B cell (primary cell): ENCODE data around the gene CLEC4A. TPM values are rescaled to one million over a fixed set of nuclear protein-coding genes. Genes with fewer than 3 reads are reported as not detected.

ENCODE experiments used
- ATAC-seq: fragments of 200-7000 bp; cut with Tn5 transposase; one replicate; pipeline ENCODE4 v1.10.0; 2021; ENCODE audit warnings: low read depth, mild to moderate bottlenecking, moderate number of reproducible peaks, moderate library complexity
- CTCF ChIA-PET: fragments of 350-600 bp; sonication (Branson Sonifier 250); formaldehyde crosslinking; loops from one replicate; lab custom pipeline; 2021; ENCODE audit warnings: antibody characterized with exemption, inconsistent platforms; lab: Charles Lee
- POLR2A ChIA-PET: fragments of 350-600 bp; sonication (Branson Sonifier 250); formaldehyde crosslinking; loops from one replicate; lab custom pipeline; 2021; ENCODE audit warnings: antibody characterized with exemption; lab: Charles Lee
- DNase-seq: peaks from one replicate; pipeline ENCODE4 v3.0.0; 2013
- H2AFZ ChIP-seq: 2 replicates; pipeline ENCODE4 v1.6.1; 2012; ENCODE audit warnings: mild to moderate bottlenecking, low read depth, low read length; ENCODE audit not compliant: insufficient read depth, poor library complexity, severe bottlenecking
- H3K27ac ChIP-seq, 2 donors: 1 replicate in 1 of 2; 2 replicates in 1 of 2; pipeline ENCODE4 v1.5.1; 2012 to 2013; ENCODE audit warnings: low read length in 2 of 2, mild to moderate bottlenecking in 2 of 2, moderate library complexity in 1 of 2
- H3K27me3 ChIP-seq, 4 experiments: fragments of 200-600 bp in 1 of 4; sonication (generic) in 1 of 4; replicated peaks in 1 of 4; 1 replicate in 2 of 4; 2 replicates in 2 of 4; pipeline versions ENCODE4 v1.6.1 to v1.7.0; 2013 to 2016; ENCODE audit warnings: low read length in 3 of 4, mild to moderate bottlenecking in 2 of 4, mixed read lengths in 1 of 4, moderate library complexity in 1 of 4; ENCODE audit not compliant: insufficient read depth in 4 of 4, control insufficient read depth in 3 of 4; ENCODE audit errors: control extremely low read depth in 1 of 4
- H3K36me3 ChIP-seq, 2 experiments: replicated peaks in 1 of 2; 1 replicate in 1 of 2; 2 replicates in 1 of 2; pipeline versions ENCODE4 v1.6.1 to v1.7.1; 2013; ENCODE audit warnings: low read length in 1 of 2; ENCODE audit not compliant: insufficient read depth in 2 of 2, control insufficient read depth in 1 of 2; ENCODE audit errors: control extremely low read depth in 1 of 2, extremely low read depth in 1 of 2
- H3K4me1 ChIP-seq, 2 donors: fragments of 200-600 bp in 1 of 2; sonication (generic) in 1 of 2; 1 replicate in 1 of 2; 2 replicates in 1 of 2; pipeline versions ENCODE4 v1.5.1 to v1.6.1; 2013 to 2017; ENCODE audit warnings: low read length in 2 of 2; ENCODE audit not compliant: control insufficient read depth in 2 of 2, insufficient read depth in 2 of 2
- H3K4me2 ChIP-seq: replicated peaks from 2 replicates; pipeline ENCODE3; 2012; ENCODE audit warnings: mild to moderate bottlenecking, low read depth, low read length; ENCODE audit not compliant: poor library complexity, severe bottlenecking
- H3K4me3 ChIP-seq, 5 experiments: fragments of 200-600 bp in 1 of 5; sonication (generic) in 1 of 5; 1 replicate in 3 of 5; 2 replicates in 2 of 5; pipeline versions ENCODE4 v1.5.1 to v1.7.0; 2011 to 2016; ENCODE audit warnings: low read length in 4 of 5, mild to moderate bottlenecking in 4 of 5, low read depth in 2 of 5, control low read depth in 1 of 5, moderate library complexity in 1 of 5; ENCODE audit not compliant: insufficient read depth in 1 of 5; ENCODE audit errors: control extremely low read depth in 1 of 5, extremely low read depth in 1 of 5
- H3K79me2 ChIP-seq: fragments of 200-600 bp; sonication (generic); one replicate; pipeline ENCODE4 v1.6.0; 2016; ENCODE audit warnings: low read length; ENCODE audit not compliant: control insufficient read depth, insufficient read depth
- H3K9ac ChIP-seq: fragments of 200-600 bp; sonication (generic); 2 replicates; pipeline ENCODE4 v1.6.1; 2017; ENCODE audit warnings: mild to moderate bottlenecking, low read length, moderate library complexity
- H3K9me3 ChIP-seq, 3 donors: one replicate each; pipeline versions ENCODE4 v1.6.1 to v1.7.1; 2013; ENCODE audit warnings: low read length in 2 of 3; ENCODE audit not compliant: control insufficient read depth in 2 of 3, insufficient read depth in 1 of 3; ENCODE audit errors: control extremely low read depth in 1 of 3
- H4K20me1 ChIP-seq: 2 replicates; pipeline ENCODE4 v1.6.0; 2012; ENCODE audit warnings: mild to moderate bottlenecking, low read length; ENCODE audit not compliant: insufficient read depth, control insufficient read depth, poor library complexity, severe bottlenecking
- H3K27ac Mint-ChIP-seq: one replicate; pipeline ENCODE4 v1.8.0; 2021; ENCODE audit warnings: mixed read lengths
- H3K27me3 Mint-ChIP-seq: one replicate; pipeline ENCODE4 v1.8.0; 2021; ENCODE audit warnings: mixed read lengths
- H3K4me1 Mint-ChIP-seq: one replicate; pipeline ENCODE4 v1.8.0; 2021; ENCODE audit warnings: mixed read lengths
- H3K4me3 Mint-ChIP-seq: one replicate; pipeline ENCODE4 v1.8.0; 2021; ENCODE audit warnings: mixed read lengths
- H3K9me3 Mint-ChIP-seq: one replicate; pipeline ENCODE4 v1.8.0; 2022; ENCODE audit warnings: mixed read lengths; ENCODE audit not compliant: insufficient read depth
- CTCF ChIP-seq: fragments of 200-600 bp; IDR thresholded peaks from one replicate; pipeline ENCODE4 v1.8.0; 2022; ENCODE audit warnings: antibody characterized with exemption, mild to moderate bottlenecking
- EZH2 ChIP-seq: IDR thresholded peaks from 2 replicates; pipeline ENCODE4 v1.6.1; 2012; ENCODE audit warnings: borderline replicate concordance, low read depth, mild to moderate bottlenecking, moderate library complexity, low read length; ENCODE audit not compliant: insufficient read depth, poor library complexity, severe bottlenecking
- WGBS: methylation state at CpG from one replicate; pipeline ENCODE4 v1.1.5; 2013; ENCODE audit warnings: missing lambda C conversion rate; ENCODE audit not compliant: insufficient coverage; 5-methylcytosine and 5-hydroxymethylcytosine counted together
- intact Hi-C: fragments of 100-400 bp; cut with micrococcal nuclease; formaldehyde crosslinking; loops from one replicate; pipeline ENCODE4 v1.10.0; 2022
- polyA plus RNA-seq: library from polyadenylated mRNA; depleted of rRNA; stranded (reverse); fragments of >200 nt; gene quantifications from 2 replicates; pipeline ENCODE4 v1.2.3, GENCODE V29; 2012
- total RNA-seq, 2 donors: library from RNA; stranded (reverse); fragments of 120-200 nt in 1 of 2; gene quantifications; 1 replicate in 1 of 2; 2 replicates in 1 of 2; pipeline versions ENCODE4 v1.2.3 to v1.2.4, GENCODE V29; 2013 to 2022

CLEC4A gene
- total and polyA plus RNA-seq, 2 donors (not counting 1 experiment from before 2014, with no cell fraction given) = 1.6 to 6.1 TPM

GRCh38 chr12:8089716-8090115, 33.7 kb upstream of the CLEC4A start:
- peaks cover 13% of the 10 kb centered on the region for H4K20me1 ChIP-seq
- ChIA-PET POLR2A (no interaction called here), CTCF (no interaction called here)
- peaks cover 40% of the 10 kb centered on the region for H3K79me2 ChIP-seq
- no CpG with 5 or more reads among the region's 5 CpGs for WGBS
- H3K27me3 ChIP-seq = no peaks in the 10 kb centered on the region
- Mint-ChIP-seq H3K27me3 (no peaks in the 10 kb centered on the region), H3K4me3 (no peak overlapping the region), H3K9me3 (no peaks in the 10 kb centered on the region), H3K27ac (no peak overlapping the region), H3K4me1 (peaks cover 27% of the 10 kb centered on the region)
- H3K9ac ChIP-seq = no peak overlapping the region
- intact Hi-C loops = no loop called here
- ATAC-seq = no peak
- H3K9me3 ChIP-seq = no peaks in the 10 kb centered on the region
- H3K27ac ChIP-seq = peak overlapping the region in 1 of 2 donors; percentile 25
- TF ChIP-seq CTCF = no peak
- TF ChIP-seq EZH2 = no peak
- no peak overlapping the region for H3K4me2 ChIP-seq
- peaks cover 12 to 52% of the 10 kb centered on the region in 2 experiments for H3K36me3 ChIP-seq
- no peak overlapping the region for H3K4me3 ChIP-seq
- no peak for DNase-seq
- no peak overlapping the region for H2AFZ ChIP-seq
- H3K4me1 ChIP-seq = peaks cover 20 to 22% of the 10 kb centered on the region in 2 donors

- H3K4me1 ChIP-seq = peaks cover 9 to 12% of the 10 kb centered on the region in 2 donors
- Mint-ChIP-seq H3K27ac (no peak overlapping the region), H3K9me3 (no peaks in the 10 kb centered on the region), H3K4me3 (no peak overlapping the region), H3K4me1 (peaks cover 11% of the 10 kb centered on the region), H3K27me3 (no peaks in the 10 kb centered on the region)
- peaks cover 17 to 72% of the 10 kb centered on the region in 2 experiments for H3K36me3 ChIP-seq
- ATAC-seq (no peak), DNase-seq (no peak)
- CTCF ChIA-PET = interaction anchor here (0.7 to 1.0 kb wide), 2 partner anchors 15 to 16 kb away, joined by 3 read pairs; no protein-coding TSS in a partner anchor
- H2AFZ ChIP-seq = no peak overlapping the region
- peaks cover 7% of the 10 kb centered on the region for H3K79me2 ChIP-seq
- no peaks in the 10 kb centered on the region for H3K27me3 ChIP-seq
- no peak overlapping the region for H3K27ac ChIP-seq
- peaks cover 5% of the 10 kb centered on the region for H4K20me1 ChIP-seq
- no peak overlapping the region for H3K4me2 ChIP-seq
- TF ChIP-seq EZH2 (no peak), CTCF (no peak)
- intact Hi-C loops = no loop called here
- POLR2A ChIA-PET = no interaction called here
- WGBS = no CpG with 5 or more reads among the region's 3 CpGs
- H3K9me3 ChIP-seq = no peaks in the 10 kb centered on the region
- H3K4me3 ChIP-seq = no peak overlapping the region
- no peak overlapping the region for H3K9ac ChIP-seq
Observed at GRCh38 chr12:8093291-8093690, 30.1 kb upstream of the CLEC4A start.
